Measurements from ENCODE around the gene TIMP2.
A peak's percentile ranks its signal among the peaks of the same experiment; 100 is the strongest.

The TIMP2 gene

GRCh38 chr17:78825696-78826095 lies 99.5 kb downstream of the TIMP2 start:
- Histone ChIP-seq H3K4me3 (ENCODE audit: low read depth in 1 of 2, low read length in 2 of 2) (no peak overlapping the region), H3K4me2 (ENCODE audit: insufficient read depth, low read length) (no peak overlapping the region), H3K27ac (ENCODE audit: low read length) (no peak overlapping the region), H3K9me3 (ENCODE audit: insufficient read depth, low read length, severe bottlenecking) (no peaks in the 10 kb centered on the region), H4K20me1 (ENCODE audit: insufficient read depth, low read length) (peaks cover 51% of the 10 kb centered on the region; the same call in 1 of the 2 replicates), H3K4me1 (ENCODE audit: insufficient read depth, low read length) (peaks cover 9% of the 10 kb centered on the region), H3K27me3 (ENCODE audit: insufficient read depth, low read length, poor library complexity) (no peaks in the 10 kb centered on the region), H2AFZ (ENCODE audit: low read depth, low read length) (no peak overlapping the region), H3K9ac (ENCODE audit: low read depth, low read length) (no peak overlapping the region), H3K79me2 (ENCODE audit: insufficient read depth, low read length) (peaks cover 13% of the 10 kb centered on the region; the same call in 1 of the 2 replicates), H3K36me3 (ENCODE audit: insufficient read depth, low read length) (peaks cover 96% of the 10 kb centered on the region)
- TF ChIP-seq EZH2 (IDR thresholded peaks at IDR 0.05; ENCODE audit: borderline replicate concordance, low read depth, low read length, severe bottlenecking) (no peak), CTCF (IDR thresholded peaks at IDR 0.05; ENCODE audit: borderline replicate concordance, extremely low read depth, low read length, poor library complexity, severe bottlenecking) (no peak)
- ATAC-seq (ENCODE audit: insufficient read depth, low read depth) = no peak
- DNase-seq = no peak

- Histone ChIP-seq H3K36me3 (ENCODE audit: insufficient read depth, low read length) (peaks cover 96% of the 10 kb centered on the region), H3K4me3 (ENCODE audit: low read depth in 1 of 2, low read length in 2 of 2) (no peak overlapping the region), H3K27ac (ENCODE audit: low read length) (no peak overlapping the region), H3K9ac (ENCODE audit: low read depth, low read length) (no peak overlapping the region), H3K4me2 (ENCODE audit: insufficient read depth, low read length) (no peak overlapping the region), H3K4me1 (ENCODE audit: insufficient read depth, low read length) (peaks cover 24% of the 10 kb centered on the region), H3K79me2 (ENCODE audit: insufficient read depth, low read length) (peaks cover 2% of the 10 kb centered on the region; the same call in 1 of the 2 replicates), H4K20me1 (ENCODE audit: insufficient read depth, low read length) (peaks cover 50% of the 10 kb centered on the region), H2AFZ (ENCODE audit: low read depth, low read length) (no peak overlapping the region), H3K27me3 (ENCODE audit: insufficient read depth, low read length, poor library complexity) (no peaks in the 10 kb centered on the region), H3K9me3 (ENCODE audit: insufficient read depth, low read length, severe bottlenecking) (no peaks in the 10 kb centered on the region)
- ATAC-seq (ENCODE audit: insufficient read depth, low read depth) (no peak), DNase-seq (no peak)
- TF ChIP-seq CTCF (IDR thresholded peaks at IDR 0.05; ENCODE audit: borderline replicate concordance, extremely low read depth, low read length, poor library complexity, severe bottlenecking) (no peak), EZH2 (IDR thresholded peaks at IDR 0.05; ENCODE audit: borderline replicate concordance, low read depth, low read length, severe bottlenecking) (no peak)
Measured at GRCh38 chr17:78824240-78824639, 100.9 kb downstream of the TIMP2 start.

- no peak overlapping the region for H3K4me2 ChIP-seq (ENCODE audit: insufficient read depth, low read length)
- ATAC-seq (ENCODE audit: insufficient read depth, low read depth) (no peak), DNase-seq (no peak)
- H3K9ac ChIP-seq (ENCODE audit: low read depth, low read length) = no peak overlapping the region
- no peaks in the 10 kb centered on the region for H3K9me3 ChIP-seq (ENCODE audit: insufficient read depth, low read length, severe bottlenecking)
- H3K27ac ChIP-seq (ENCODE audit: low read length) = no peak overlapping the region
- H3K79me2 ChIP-seq (ENCODE audit: insufficient read depth, low read length) = peaks cover 2% of the 10 kb centered on the region; the same call in 1 of the 2 replicates
- H3K36me3 ChIP-seq (ENCODE audit: insufficient read depth, low read length) = peaks cover 92% of the 10 kb centered on the region
- peaks cover 31% of the 10 kb centered on the region for H3K4me1 ChIP-seq (ENCODE audit: insufficient read depth, low read length)
- H2AFZ ChIP-seq (ENCODE audit: low read depth, low read length) = no peak overlapping the region
- TF ChIP-seq EZH2 (IDR thresholded peaks at IDR 0.05; ENCODE audit: borderline replicate concordance, low read depth, low read length, severe bottlenecking) (no peak), CTCF (IDR thresholded peaks at IDR 0.05; ENCODE audit: borderline replicate concordance, extremely low read depth, low read length, poor library complexity, severe bottlenecking) (peak; percentile 39)
- H3K27me3 ChIP-seq (ENCODE audit: insufficient read depth, low read length, poor library complexity) = no peaks in the 10 kb centered on the region
- H3K4me3 ChIP-seq (ENCODE audit: low read depth in 1 of 2, low read length in 2 of 2) = no peak overlapping the region
- peaks cover 44% of the 10 kb centered on the region for H4K20me1 ChIP-seq (ENCODE audit: insufficient read depth, low read length)
Measured at GRCh38 chr17:78823282-78824046, 101.7 kb downstream of the TIMP2 start.

All from DND-41 (cell line).